AG04450 (cell line): ENCODE data around the gene TMEM130. TPM values are rescaled to one million over a fixed set of nuclear protein-coding genes. Genes with fewer than 3 reads are reported as not detected.

Experiments used
- CTCF ChIA-PET: fragments of 300-600, 350-600 bp; formaldehyde crosslinking; extraction: SDS; loops from one replicate; lab custom pipeline; 2022; ENCODE audit warnings: antibody characterized with exemption, inconsistent platforms; lab: Charles Lee
- POLR2A ChIA-PET: fragments of 350-600 bp; formaldehyde crosslinking; extraction: SDS; loops from one replicate; lab custom pipeline; 2021; ENCODE audit warnings: antibody characterized with exemption, inconsistent platforms; lab: Yijun Ruan, JAX
- DNase-seq: peaks from one replicate; pipeline ENCODE4 v3.0.0-alpha.2; 2011; ENCODE audit warnings: low read depth, low spot score
- H3K27ac ChIP-seq: one replicate; pipeline ENCODE4 v1.5.1; 2012; ENCODE audit warnings: low read depth, low read length, control low read depth
- H3K27me3 ChIP-seq: one replicate; pipeline ENCODE4 v1.6.0; 2012; ENCODE audit warnings: low read length; ENCODE audit not compliant: control insufficient read depth, insufficient read depth
- H3K4me3 ChIP-seq: 2 replicates; pipeline ENCODE4 v1.5.1; 2011; ENCODE audit warnings: mild to moderate bottlenecking, low read depth, low read length, control low read depth
- H3K9me3 ChIP-seq: 2 replicates; pipeline ENCODE4 v1.5.1; 2012; ENCODE audit warnings: low read length; ENCODE audit not compliant: control insufficient read depth, insufficient read depth
- polyA plus RNA-seq: library from polyadenylated mRNA; depleted of rRNA; stranded (reverse); fragments of >200 nt; gene quantifications from 2 replicates; pipeline ENCODE4 v1.2.3, GENCODE V29; 2011
- TF ChIP-seq, protein P1 (sequence below): IDR thresholded peaks from 2 replicates; pipeline ENCODE4 v1.5.1; 2011; ENCODE audit warnings: low read depth, low read length, control low read depth, inconsistent platforms

TMEM130 gene
- polyA plus RNA-seq, 1 experiment = 7.0 TPM

- Histone ChIP-seq H3K27ac (no peak overlapping the region), H3K27me3 (no peaks in the 10 kb centered on the region), H3K4me3 (no peak overlapping the region), H3K9me3 (no peaks in the 10 kb centered on the region)
- DNase-seq = no peak
- ChIA-PET CTCF (no interaction called here), POLR2A (no interaction called here)
- TF ChIP-seq, protein P1, sequence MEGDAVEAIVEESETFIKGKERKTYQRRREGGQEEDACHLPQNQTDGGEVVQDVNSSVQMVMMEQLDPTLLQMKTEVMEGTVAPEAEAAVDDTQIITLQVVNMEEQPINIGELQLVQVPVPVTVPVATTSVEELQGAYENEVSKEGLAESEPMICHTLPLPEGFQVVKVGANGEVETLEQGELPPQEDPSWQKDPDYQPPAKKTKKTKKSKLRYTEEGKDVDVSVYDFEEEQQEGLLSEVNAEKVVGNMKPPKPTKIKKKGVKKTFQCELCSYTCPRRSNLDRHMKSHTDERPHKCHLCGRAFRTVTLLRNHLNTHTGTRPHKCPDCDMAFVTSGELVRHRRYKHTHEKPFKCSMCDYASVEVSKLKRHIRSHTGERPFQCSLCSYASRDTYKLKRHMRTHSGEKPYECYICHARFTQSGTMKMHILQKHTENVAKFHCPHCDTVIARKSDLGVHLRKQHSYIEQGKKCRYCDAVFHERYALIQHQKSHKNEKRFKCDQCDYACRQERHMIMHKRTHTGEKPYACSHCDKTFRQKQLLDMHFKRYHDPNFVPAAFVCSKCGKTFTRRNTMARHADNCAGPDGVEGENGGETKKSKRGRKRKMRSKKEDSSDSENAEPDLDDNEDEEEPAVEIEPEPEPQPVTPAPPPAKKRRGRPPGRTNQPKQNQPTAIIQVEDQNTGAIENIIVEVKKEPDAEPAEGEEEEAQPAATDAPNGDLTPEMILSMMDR = no peak
Observed at GRCh38 chr7:98884416-98884815, 14.6 kb upstream of the TMEM130 start.

- no peak for DNase-seq
- H3K4me3 ChIP-seq = no peak overlapping the region
- no peak overlapping the region for H3K27ac ChIP-seq
- TF ChIP-seq, protein P1 = no peak
- CTCF ChIA-PET = interaction anchor here (0.6 kb wide), 1 partner anchor 11 kb away, joined by 3 read pairs; no protein-coding TSS in a partner anchor
- POLR2A ChIA-PET = interaction anchor here (0.7 kb wide), 1 partner anchor 27 kb away, joined by 7 read pairs; no protein-coding TSS in a partner anchor
- no peaks in the 10 kb centered on the region for H3K27me3 ChIP-seq
- no peaks in the 10 kb centered on the region for H3K9me3 ChIP-seq
Observed at GRCh38 chr7:98881561-98882315, 11.9 kb upstream of the TMEM130 start.

DNA sequence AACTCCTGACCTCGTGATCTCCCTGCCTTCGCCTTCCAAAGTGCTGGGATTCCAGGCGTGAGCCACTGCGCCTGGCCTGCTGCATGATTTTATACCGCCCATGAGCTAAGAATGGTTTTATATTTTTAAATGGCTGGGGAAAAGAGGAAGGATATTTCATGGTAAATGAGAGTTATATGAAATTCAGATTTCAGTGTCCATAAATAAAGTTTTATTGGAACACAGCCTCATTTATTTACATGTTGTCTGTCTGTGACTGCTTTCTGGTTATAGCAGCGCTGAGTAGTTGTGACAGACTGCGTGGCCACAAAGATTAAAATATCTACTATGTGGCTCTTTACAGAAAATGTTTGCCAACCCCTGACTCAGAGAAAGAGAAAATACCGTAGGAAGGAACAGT lies 10.7 kb upstream of the TMEM130 start:
- TF ChIP-seq, protein P1 = no peak
- H3K4me3 ChIP-seq = no peak overlapping the region
- DNase-seq = no peak
- CTCF ChIA-PET = interaction anchor here (0.6 kb wide), 1 partner anchor 8 kb away, joined by 3 read pairs; no protein-coding TSS in a partner anchor
- no peaks in the 10 kb centered on the region for H3K27me3 ChIP-seq
- POLR2A ChIA-PET = no interaction called here
- no peaks in the 10 kb centered on the region for H3K9me3 ChIP-seq
- H3K27ac ChIP-seq = no peak overlapping the region

GRCh38 chr7:98879979-98880315 lies 10.1 kb upstream of the TMEM130 start:
- no peaks in the 10 kb centered on the region for H3K27me3 ChIP-seq
- H3K9me3 ChIP-seq = no peaks in the 10 kb centered on the region
- no peak for DNase-seq
- TF ChIP-seq, protein P1 = no peak
- POLR2A ChIA-PET = interaction anchor here (1.9 kb wide), 1 partner anchor 26 kb away, joined by 7 read pairs; no protein-coding TSS in a partner anchor
- CTCF ChIA-PET = interaction anchor here (0.6 to 1.0 kb wide), 4 partner anchors 11 to 680 kb away, joined by 3 to 8 read pairs (median 6); no protein-coding TSS in a partner anchor
- H3K4me3 ChIP-seq = peak overlapping the region; percentile 94
- no peak overlapping the region for H3K27ac ChIP-seq
